Measurements from ENCODE around the gene CHRNA1.

DNA sequence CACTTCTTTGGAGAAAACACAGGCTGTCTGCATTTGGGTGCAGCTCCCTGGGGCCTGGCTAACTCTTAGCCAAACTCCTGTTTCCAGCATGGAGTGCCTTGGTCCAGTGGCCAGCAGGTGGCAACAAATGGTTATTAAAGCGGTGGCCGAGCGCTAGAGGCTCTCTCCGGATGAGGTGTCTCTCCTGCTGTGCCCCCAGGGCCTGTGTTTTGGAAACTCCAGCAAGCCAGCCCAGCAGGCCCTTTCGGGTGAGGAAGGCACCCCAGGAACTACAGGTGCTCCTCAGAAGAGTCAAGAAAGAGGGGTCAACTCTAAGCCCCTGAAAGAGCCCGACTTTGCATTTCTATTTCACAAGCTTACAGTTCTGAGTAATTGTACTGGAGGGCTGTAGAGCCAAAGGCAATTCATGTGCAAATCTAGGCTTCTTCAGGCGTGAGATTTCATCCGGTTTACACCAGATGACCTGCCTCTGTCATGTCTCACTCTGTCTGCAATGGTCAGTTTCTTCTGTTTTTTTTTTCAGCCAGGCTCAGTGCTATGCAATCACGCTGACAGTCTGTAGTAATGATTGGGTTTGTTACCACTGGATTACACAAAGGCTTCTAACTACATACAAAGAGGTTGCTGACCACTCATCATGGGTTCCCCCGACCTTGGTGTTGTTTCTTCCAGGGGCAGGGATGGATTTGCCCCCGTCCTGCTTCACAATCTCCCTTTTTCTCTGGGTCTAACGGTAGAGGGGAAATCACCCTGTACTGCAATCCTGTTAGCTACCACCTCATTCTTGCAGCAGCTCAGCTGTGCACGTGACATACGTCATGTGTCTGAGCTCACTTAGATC, 7.6 kb upstream of the CHRNA1 start:
- no peak for TF ChIP-seq POLR2A (IDR thresholded peaks at IDR 0.05)
- TF ChIP-seq POLR2AphosphoS5 (IDR thresholded peaks at IDR 0.05) = peak; percentile 25
- TF ChIP-seq EP300 (IDR thresholded peaks at IDR 0.05) = no peak
- peak; percentile 77 to 93 (median 82) for TF ChIP-seq CTCF (IDR thresholded peaks at IDR 0.05)
